Activated T-cell treated with anti-CD3 and anti-CD28 coated beads, Interleukin-2, amount 50 U/mL, for 48 hours (primary cell): ENCODE results near the gene MYLK3.

ENCODE experiments used
- DNase-seq, 2 experiments: peaks; one replicate each; pipeline ENCODE4 v3.0.0-alpha.2; 2020

Gene MYLK3

DNA sequence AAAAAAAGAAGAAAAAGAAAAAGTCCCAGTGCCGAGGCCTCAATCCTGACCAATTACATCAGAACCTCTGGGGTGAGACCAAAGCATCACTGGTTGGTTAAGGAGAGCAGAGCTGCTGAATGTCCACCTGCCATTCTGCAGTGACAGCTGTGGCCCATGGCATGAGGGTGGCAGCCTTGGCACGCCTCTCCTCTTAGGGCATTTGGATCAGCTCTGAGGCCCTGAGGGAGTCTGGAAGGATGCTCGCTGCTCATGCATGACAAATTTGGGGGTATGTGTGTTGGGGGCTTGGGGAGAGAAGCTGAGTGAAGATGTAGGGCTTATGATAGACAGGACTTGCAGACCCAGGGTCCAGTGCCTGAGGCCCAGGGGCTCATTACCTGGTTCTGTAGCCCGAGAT, 26.3 kb downstream of the MYLK3 start:
- DNase-seq = peak in 1 of 2 experiments; percentile 7

DNA sequence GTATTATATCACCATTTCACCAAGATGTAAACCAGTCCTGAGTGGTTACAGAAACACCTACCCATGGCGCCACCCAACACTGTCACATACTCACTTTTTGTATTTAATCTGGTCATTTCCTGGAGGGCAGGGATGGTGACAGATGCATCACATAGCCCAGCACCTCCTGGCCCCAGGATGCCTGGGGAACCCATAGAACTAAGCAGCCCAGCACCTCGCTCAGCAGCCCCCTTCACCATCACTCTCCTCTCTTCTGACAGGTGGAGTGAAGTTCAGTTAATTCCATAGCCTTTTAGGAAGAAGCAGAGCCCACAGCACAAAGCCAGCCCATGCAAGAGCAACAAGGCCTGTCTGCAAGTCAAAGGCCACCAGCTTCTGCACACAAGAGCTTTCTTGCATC, 27.5 kb downstream of the MYLK3 start:
- DNase-seq = peak in 1 of 2 experiments; percentile 8

DNA sequence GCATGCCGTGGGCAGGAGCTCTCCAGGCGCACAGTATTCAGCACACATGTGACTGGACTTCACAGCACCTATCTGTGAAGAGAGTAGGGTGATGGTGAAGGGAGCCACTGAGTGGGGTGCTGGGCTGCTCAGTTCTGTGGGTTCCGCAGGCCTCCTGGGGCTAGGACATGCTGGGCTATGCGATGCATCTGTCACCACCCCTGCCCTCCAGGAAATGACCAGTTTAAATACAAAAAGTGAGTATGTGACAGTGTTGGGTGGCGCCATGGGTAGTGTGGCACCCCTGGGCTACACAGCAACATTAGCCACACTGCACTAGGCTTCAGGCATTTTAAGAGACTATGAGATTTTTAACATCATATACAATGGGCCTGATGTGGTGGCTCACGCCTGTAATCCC, 28.6 kb downstream of the MYLK3 start:
- DNase-seq = peak in 1 of 2 experiments; percentile 1

DNA sequence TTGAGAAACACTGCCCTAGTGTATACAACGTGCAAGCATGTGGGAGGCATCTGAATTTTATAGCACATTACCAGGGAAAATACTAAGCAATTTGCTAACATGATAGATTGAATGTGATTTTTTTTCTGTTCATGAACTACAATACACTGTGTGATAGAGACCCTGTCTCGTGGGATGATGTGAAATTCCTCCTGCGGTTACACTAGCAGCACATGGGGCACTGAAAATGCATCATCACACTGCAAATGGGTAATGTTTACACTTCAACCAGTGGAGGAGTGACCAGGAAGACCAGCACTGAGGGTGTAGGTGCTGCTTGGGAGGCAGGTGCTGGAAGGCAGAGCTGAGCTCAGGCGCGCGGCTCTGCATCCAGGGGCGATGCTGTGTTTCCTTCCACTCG, 29.9 kb downstream of the MYLK3 start:
- peak in 1 of 2 experiments; percentile 4 for DNase-seq

DNA sequence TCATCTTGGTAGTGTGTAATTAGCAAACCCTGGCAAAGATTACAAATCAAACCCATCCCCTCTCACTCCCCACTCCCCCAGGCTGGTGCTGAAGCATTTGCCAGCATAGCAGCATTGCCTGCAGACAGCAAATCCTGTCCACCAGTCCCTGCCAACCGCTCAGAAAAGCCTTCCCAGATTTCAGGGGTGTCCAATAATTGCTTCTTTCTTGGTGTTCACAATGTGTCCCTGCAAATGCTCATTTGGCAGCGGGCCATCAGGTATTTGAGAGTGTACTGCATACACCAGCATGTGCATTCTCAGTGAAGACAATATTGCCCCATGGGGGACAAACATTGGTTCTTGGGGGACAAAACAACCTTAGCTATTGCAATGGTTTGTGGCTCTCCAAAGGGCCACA, 30.5 kb downstream of the MYLK3 start:
- peak in 1 of 2 experiments; percentile 6 for DNase-seq

DNA sequence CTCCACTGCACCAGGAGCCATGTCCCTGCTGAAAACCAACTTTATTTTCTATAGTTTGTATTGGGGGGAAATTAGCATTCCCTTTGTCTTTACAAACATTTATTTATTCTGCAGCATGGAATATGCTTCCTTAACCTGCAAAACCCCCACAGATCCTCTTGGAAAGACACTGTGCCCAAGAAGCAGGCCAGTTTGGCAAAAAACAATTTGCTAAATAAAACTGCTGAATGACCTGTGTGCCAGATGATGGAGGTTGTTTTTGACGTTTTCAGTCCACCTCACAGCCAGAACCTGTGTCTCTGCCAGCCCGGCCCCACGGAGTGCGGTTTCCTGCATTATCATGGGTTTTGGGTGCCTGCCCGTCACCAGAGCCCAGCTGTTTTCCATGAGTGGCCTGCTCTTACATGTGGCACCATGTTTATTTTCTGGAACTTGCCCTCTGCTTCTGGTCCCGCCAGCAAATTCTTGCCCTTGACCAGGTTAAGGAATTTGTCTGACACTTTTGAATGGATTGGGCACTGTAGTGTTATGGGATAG, 32.3 kb downstream of the MYLK3 start:
- DNase-seq = peak in 1 of 2 experiments; percentile 2

DNA sequence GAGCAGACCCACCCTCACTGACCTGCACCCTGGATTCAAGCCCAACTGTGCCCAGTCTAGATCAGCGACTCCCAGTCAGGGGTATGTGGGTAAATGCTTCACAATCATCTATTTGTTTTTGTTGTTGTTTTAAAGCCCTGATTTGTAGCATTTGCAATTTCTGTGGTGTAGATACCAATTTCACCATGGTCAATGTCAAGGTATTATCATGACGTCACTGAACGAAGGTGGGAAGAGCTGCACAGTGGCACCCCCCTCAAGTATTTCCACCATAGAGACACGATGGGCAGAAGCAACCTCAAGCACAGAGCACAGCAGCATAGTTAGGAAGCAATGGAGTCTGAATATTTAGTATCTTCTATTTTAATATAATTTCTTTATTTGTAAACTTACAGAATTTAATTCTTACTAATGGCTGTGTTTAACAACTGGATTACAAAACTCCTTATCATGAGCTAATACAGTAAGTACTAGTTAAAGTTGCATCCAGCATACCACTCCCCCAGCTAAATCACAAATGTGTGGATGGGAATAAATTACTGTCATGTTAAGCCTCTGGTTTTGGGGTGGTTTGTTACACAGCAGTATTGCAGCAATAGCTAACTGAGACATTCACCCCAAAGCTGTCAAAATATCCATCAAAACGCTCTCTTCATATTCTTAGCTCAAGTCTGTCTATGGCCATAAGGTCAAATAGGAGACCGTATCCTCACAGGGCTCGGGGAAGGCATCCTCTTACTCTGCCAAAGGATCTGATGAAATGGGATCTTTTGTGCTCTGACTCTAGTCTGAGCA, 33.1 kb downstream of the MYLK3 start:
- DNase-seq = no peak

DNA sequence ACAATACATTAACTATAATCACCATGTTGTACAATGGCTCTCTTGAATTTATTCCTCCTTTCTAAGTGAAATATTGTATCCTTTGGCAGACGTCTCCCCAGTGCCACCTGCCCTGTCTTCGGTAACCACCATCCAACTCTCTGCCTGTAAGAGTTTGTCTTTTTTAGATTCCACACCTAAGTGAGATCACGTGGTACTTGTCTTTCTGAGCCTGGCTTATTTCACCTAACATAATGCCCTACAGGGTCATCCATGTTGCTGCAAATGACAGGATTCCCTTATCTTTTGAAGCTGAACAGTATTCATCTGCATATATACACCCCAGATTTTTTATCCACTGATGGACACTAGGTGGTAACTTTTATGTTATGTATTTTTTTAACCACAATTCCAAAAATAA, 34.5 kb downstream of the MYLK3 start:
- DNase-seq = no peak

DNA sequence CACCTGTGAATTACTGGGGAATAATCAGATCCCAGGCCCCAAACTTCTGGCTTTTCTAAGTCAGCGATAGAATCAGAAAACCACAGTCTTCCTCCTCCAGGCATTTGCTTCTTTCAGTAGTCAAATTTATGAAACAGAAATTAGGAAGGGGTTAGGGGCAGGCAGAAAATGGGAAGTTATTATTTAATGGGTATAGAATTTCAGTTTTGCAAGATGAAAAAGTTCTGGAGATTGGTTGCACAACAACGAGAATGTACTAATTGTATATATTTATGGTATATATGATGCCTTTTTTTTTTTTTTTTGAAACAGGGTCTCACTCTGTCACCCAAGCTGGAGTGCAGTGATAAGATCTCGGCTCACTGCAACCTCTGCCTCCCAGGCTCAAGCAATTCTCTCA, 35.2 kb downstream of the MYLK3 start:
- no peak for DNase-seq

DNA sequence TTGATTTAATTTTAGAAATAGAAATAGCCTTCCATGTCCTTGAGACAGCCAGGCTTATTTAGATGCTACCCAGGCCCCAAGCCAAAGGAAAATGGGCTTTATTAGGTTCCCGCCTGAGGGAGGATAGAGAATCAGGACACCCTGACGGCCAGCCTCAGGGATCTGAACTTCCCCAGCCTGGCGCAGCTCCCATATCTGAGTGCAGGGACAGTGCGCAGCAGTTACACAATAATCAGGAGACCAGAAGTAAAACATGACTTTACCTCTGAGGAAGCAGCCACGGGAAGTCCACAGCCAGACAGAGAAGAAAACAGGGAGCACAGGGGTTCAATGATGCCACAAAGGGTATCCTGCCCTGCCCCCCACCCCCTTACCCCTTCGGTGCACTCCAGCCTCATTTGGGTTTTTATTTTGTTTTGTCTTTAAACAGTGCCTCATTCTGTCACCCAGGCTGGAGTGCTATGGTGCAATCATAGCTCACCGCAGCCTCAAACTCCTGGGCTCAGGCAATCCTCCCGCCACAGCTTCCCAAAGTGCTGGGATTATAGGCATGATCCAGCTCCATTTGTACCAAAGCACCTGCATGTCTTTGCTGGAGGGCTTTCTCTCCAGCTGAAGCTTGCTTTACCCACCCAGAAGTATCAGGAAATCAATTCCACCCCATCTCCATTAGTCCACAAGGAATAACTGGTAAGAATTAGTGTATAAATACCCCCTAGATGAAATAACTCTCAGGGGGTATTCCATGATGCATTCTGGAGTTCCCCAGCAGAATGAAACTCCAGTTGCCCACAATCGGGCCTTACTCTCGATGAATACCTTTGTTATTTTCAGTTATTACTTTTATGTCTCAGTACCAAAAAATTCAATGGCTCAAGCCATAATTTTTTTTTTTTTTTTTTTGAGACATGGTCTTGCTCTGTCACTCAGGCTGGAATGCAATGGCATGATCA, 36.8 kb downstream of the MYLK3 start:
- peak in 1 of 2 experiments; percentile 3 for DNase-seq

DNA sequence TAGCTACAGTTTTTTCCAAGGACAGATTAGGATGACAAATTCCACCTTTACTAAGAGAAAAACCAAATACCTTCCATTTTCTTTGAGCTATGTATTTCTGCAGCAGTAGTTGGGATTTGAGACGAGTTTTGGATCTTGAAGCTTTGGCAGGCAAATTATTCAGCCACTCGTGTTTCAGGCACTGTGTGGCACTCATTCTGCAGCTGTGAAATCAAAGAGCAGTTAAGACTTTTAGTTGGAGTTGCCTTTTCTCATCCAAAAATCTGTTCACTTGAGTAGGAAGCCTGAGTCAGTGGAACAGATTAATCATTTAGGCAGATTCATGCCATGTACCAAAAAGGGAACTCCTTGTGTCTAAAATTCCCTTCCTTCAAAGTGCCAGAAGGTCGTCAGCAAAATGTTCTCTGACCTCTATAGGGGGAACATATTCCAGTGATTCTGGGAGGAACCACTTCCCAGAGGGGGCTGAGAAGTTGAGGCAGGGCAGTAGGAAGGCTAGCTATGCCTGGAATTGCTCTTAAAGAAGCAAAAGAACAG, 38.6 kb downstream of the MYLK3 start:
- DNase-seq = no peak

DNA sequence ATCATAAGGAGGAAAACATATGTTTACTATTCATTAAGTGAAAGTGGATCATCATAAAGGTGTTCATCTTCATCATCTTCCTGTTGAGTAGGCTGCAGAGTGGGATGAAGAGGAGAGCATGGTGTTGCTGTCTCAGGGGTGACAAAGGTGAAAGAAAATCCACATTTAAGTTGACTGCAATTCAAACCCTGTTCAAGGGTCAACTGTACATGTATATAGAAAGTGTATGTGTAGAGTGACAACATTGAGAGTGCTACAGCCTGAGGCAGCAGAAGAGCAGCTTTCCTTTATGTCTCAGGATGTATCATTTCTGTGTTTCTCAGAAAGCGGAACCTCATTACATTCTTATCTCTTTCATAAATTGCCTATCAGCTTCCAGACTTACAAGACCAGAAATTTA, 41.5 kb downstream of the MYLK3 start:
- no peak for DNase-seq

DNA sequence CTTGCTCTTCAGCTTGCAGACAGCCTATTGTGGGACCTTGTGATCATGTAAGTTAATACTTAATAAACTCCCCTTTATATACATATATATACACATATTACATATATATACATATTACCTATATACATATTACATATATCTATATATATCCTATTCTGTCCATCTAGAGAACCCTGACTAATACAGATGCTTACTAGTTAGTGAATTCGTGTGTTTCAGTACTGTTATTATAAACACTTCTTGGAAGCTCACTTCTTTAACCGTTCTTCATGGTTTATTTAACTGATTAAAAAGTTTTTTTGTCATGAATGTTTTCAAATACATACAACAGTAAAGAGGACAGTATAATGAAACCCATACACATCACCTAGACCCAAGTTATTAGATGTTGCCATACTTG, 46.1 kb downstream of the MYLK3 start:
- no peak for DNase-seq

DNA sequence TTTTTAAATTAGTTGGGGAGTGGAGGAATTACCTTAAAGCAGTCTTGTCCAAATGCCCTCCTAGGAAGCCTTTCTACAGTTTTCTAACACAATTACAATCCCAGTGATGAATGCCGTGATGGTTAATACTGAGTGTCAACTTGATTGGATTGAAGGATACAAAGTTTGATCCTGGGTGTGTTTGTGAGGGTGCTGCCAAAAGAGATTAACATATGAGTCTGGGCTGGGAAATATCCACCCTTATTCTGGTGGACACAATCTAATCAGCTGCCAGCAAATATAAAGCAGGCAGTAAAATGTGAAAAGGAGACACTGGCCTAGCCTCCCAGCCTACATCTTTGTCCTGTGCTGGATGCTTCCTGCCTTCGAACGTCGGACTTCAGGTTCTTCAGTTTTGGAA, 46.5 kb downstream of the MYLK3 start:
- DNase-seq = no peak

DNA sequence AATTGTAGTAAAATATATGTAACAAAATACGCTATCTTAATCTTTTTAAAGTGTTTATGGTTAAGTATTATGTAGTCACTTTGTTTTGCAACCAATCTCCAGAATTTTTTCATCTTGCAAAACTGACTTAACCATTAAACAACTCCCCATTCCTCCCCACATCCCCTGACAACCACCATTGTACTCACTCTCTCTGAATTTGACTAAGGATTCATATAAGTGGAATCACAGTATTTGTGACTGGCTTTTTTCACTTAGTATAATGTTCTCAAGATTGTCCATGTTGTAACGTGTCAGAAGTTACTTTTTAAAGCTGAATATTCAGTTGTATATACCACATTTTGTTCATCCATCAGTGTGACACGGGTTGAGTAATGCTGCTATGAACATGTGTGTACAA, 48.1 kb downstream of the MYLK3 start:
- DNase-seq = no peak

DNA sequence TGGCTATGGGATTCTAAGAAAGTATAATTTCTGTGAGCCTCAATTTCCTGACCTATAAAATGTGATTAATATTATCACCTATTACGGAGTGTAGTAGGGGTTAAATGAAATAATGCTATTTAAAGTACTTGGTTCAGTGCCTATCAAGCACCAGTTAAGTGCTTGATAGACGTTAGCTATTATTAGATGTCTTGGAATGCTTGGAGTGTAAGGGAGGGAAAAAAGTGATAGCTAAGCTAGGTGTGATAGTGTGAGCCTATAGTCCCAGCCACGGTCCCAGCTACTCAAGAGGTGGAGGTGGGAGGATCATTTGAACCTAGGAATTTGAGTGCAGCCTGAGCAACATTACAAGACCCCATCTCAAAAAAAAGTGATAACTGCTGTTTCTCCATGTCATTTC, 51.2 kb downstream of the MYLK3 start:
- no peak for DNase-seq

DNA sequence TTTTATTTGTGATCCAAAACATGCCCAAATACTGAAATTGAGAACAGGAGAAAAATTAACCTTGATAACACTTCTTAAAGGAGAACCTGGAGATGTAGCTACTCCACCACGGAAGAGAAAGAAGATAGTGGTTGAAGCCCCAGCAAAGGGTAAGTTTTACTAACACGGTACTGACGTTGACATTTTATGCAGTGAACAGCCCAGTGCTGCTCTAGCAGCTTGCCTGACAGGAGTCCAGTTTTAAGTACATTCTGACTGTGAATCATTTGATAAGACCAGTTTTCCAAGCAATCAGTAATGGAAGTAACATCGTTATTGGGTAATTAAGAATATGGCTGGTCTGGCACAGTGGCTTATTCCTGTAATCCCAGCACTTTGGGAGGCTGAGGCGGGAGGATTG, 52.2 kb downstream of the MYLK3 start:
- DNase-seq = no peak

DNA sequence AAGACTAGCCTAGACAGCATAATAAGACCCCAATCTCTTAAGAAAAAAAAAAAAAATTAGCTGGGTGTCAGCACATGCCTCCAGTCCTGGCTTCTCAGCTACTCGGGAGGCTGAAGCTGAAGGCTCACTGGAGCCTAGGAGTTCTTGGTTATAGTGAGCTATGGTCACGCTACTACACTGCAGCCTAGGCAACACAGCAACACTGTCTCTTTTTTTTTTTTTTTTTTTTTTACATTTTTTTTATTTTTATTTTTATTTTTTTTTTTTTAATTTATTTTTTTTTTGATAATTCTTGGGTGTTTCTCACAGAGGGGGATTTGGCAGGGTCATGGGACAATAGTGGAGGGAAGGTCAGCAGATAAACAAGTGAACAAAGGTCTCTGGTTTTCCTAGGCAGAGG, 54.5 kb downstream of the MYLK3 start:
- no peak for DNase-seq

DNA sequence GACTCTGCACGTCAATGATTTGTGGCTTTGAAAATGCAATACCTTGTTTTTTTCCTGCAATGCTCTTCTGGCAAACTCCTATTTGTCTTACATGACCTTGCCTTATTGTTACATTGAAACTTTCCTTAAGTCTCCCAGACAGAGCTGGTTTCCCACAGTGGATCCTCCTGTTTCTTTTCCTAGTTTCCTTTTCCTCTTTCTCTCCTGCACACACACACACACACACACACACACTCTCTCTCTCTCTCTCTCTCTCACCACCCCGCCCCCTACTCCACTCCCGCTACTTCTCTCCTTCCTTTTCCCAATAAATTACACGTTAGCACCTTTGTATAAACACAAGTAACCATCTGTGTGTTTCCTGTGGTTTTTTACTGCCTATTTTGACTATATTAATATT, 56.4 kb downstream of the MYLK3 start:
- no peak for DNase-seq

DNA sequence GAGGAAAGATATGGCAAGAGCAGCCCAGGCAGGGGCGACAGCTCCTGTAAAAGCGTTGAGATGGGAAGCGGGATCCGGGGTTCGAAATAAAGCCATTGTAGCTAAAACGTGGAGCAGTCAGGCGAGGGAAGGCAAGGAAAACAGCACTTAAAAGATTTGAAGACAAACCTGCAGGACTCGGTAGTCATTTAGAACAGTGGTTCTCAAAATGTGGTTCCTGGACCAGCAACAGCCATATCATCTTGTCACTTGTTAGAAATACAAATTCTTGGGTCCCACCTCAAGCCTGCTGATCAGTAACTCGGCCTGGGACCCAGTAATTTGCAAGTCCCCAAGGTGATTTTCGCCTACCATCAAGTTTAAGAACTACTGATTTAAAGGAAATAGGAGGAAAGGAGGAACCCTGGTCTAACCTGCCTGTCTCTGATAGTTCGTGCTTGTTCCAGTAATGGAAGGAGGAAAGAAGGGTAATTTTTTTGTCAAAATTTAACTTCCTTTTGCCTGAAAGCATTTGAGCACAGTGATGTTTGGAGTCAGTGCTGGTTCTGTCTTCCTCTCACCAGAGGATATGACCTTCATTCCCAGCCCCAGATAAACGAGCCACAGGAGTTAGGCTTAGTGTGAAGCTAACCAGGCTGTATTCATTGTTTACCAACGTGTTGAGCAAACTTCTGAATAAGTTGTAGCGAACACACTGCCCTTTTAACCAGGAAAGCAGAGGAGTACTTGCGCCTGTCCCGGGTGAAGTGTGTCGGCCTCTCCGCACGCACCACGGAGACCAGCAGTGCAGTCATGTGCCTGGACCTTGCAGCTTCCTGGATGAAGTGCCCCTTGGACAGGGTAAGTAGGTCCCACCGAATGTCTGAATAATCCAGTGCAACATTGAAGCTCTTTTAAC, 57.6 kb downstream of the MYLK3 start:
- DNase-seq = no peak

DNA sequence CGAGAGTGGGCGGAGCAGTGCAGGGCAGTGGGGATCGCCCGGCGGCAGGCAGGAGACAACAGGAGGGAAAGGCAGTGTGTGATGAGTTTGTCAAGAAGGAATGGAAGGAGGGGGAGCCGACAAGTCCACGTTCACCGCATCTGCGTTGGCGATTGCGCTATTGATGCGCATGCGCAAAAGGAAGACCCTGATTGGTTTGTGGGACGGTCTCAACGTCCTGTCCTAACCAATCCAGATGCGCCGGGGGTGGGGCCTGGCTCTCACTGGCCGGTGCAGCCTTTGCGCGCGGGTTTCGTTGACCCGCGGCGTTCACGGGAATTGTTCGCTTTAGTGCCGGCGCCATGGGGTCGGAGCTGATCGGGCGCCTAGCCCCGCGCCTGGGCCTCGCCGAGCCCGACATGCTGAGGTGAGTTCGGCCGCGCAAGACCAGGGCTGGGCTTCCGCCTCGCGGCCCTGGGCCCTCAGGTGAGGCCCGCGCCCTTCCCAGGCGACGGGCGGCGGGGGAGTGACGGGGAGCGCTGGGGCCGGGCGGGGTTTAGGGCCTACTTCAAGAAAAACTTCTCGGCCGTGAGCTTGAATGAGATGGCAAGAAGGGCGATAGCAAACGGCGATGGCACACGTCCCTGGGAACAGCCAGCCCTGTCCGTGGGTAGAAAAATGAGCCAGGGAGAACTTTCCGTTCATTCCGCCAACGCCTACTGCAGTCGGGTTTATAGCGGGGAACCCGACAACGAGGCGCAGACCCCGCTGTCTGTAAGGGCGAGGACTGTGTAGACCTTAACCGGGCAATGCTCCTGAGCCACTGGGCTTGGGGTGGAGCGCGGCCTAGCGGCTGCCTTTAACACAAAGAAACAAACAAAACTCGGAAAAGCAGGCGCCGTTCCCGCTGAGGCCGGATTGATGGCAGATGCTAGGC, 58.5 kb downstream of the MYLK3 start, which contains the start of gene ORC6:
Gene ORC6, plus strand, starts transcription at position 295 of the 916 bp plus-strand sequence. Its CDS starts 47 bp downstream, at position 342.
- peak; percentile 97 to 98 for DNase-seq
